Activated CD8-positive, alpha-beta memory T cell treated with anti-CD3 and anti-CD28 coated beads, Interleukin-2, amount 50 U/mL, for 4 hours (primary cell): ENCODE data around the gene AGT.
"Not testable (repeated sequence)": the region's sequence is repeated elsewhere in the genome, so short reads cannot be mapped to it uniquely, and the experiment has no call there.

Experiments used
- DNase-seq: peaks from one replicate; pipeline ENCODE4 v3.0.0-alpha.2; 2020

Gene AGT

DNA sequence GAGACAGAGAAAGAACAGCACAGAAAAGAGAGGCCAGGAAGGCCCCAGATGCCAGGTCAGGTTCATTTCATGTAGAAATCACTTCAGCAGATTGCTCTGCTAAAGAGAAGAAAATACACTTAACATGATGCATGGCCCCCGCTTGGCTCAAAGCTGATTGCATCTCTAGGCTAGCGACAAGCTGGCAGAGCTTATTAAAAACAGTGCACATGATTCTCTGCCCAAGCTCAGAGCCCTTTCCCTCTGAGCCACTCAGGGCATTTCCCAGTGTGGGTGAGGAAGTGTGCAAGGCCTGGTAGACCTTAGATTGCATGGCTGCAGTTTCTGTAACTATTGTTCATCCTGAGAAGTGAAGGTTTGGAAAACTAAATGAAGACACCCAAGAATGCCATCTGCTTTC lies 30.0 kb upstream of the AGT start:
- no peak for DNase-seq

DNA sequence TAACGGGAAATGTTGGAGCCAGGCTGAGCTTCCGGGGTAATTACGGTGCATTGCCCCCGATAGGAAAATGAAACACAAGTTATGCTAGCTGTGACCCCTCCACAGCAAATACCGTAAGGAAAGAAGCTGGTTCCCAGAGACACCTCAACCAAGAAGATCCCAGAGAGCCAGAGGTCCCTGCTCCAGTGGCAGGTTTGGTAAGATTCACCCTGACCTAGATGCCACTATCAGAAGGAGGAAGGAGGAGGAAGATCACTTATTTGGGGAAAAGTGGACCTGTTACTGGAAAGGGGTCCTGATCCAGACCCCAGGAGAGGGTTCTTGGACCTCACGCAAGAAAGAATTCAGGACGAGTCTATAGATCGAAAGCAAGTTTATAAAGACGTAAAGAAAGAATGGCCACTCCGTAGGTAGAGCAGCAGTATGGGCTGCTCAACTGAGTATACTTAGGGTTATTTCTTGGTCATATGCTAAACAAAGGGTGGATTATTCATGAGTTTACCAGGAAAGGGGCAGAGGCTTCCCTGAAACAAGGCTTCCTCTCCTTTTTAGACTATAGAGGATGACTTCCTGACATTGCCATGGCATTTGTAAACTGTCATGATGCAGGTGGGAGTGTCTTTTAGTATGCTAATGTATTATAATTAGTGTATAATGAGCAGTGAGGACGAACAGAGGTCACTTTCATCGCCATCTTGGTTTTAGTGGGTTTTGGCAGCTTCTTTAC lies 25.8 kb upstream of the AGT start:
- no peak for DNase-seq

GRCh38 chr1:230737622-230738262 lies 23.8 kb upstream of the AGT start:
- no peak for DNase-seq

DNA sequence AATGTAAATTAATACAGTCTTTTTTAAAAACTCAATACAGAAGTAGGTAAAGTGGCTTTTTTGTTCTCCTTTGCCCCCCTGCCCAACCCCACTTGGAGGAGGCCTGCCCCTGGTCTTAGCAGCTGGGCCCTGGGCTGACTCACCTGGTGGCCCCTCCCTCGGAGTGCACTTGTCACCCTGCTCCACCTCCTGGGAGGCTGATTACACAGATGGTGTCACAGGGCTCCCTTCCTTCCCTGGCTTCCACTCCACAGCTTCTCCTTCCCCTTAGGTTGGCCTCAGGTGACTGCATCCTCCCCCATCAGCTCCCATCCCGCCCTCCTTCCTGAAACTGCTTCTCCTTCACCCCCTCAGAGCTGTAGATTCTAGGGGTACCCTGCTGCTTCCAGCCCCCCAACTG lies 21.5 kb upstream of the AGT start:
- DNase-seq: no peak

GRCh38 chr1:230730977-230731376 lies 17.1 kb upstream of the AGT start:
- no peak for DNase-seq

- DNase-seq: no peak
Observed at GRCh38 chr1:230728710-230729392, 14.9 kb upstream of the AGT start.

- DNase-seq: no peak
Observed at GRCh38 chr1:230725256-230726012, 11.5 kb upstream of the AGT start.

DNA sequence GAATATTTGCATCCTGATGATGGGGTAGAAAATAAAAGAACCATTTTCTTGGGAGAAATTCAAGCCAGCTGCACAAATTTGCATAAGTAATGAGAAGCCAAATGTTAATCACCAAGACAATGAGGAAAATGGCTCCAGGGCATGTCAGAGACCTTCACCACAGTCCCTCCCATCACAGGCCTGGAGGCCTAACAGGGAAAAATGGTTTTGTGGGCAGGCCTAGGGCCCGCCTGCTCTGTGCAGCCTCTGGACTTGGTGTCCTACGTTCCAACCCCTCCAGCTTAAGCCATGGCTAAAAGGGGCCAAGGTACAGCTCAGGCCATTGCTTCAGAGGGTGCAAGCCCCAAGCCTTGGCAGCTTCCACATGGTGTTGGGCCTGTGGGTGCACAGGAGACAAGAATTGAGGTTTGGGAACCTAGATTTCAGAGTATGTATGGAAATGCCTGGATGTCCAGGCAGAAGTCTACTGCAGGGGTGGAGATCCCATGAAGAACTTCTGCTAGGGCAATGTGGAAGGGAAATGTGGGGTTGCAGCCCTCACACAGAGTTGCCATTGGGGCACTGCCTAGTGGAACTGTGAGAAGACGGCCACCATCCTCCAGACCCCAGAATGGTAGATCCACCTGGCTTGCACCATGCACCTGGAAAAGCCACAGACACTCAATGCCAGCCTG lies 8.1 kb upstream of the AGT start:
- not testable (repeated sequence) for DNase-seq

DNA sequence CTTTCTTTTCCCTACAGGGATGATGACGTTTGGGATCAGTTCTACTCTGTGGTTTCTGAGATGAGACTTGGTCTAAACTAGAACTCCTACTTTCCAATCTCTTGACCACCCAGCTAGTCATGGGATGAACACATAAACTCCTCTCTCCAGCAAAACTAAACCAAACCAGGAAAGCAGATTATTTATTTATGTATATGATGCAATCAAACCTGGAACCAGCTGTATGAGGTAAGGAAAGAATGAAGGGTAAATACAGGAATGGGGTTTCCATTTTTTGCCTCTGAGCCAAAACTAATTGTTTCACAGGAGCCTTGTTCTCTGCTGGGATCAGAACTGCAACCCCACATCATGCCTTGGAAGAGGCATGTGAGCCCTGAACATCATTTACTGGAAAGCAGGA lies 3.3 kb upstream of the AGT start:
- DNase-seq: no peak

- not testable (repeated sequence) for DNase-seq
Observed at GRCh38 chr1:230716453-230716852, 2.5 kb upstream of the AGT start.

DNA sequence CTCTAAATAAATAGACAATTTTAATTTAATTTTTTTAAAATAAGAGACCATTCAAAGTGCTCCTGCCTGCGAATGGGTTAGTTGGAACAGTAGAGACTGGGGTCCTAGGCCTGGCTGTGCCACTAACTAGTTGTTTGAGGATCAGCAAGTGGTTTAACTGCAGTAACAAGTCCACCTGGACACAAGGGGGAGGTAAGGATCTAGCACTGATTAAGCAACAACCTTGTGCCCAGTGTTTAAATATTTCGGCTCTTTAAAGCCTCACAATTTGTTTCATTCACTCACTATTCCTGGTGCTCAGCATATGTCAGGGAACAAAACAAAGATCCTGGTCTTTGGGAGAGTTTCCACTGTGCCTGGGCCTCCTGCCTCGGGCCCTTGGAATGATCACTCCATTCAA lies 1.6 kb upstream of the AGT start:
- DNase-seq: no peak

- no peak for DNase-seq
Observed at GRCh38 chr1:230713547-230713914, 391 bp downstream of the AGT start.

- DNase-seq: no peak
Observed at GRCh38 chr1:230713138-230713537, 784 bp downstream of the AGT start.

DNA sequence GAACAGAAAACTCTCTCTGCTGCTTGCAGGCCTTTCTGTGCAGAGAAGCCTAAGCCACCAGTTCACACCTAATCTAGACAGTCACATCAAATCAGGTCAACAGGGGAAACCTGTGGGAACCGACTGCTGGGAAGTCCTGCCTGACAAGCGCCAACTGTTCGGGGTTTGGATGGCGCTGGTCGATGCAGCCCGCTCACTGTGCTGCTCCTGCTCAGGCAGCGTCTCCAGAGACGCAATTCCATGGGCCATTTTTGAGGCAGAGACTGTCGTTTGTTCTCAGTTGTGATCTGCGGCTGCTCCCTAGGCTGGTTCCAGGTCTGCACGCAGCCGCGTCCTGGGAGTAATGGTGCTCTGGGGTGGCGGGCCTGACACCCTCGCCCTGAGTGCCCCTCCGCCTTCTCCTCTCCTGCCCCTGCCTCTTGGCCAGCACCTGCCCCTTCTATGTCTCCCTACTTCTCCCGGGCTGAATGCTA lies 1.4 kb downstream of the AGT start:
- no peak for DNase-seq

DNA sequence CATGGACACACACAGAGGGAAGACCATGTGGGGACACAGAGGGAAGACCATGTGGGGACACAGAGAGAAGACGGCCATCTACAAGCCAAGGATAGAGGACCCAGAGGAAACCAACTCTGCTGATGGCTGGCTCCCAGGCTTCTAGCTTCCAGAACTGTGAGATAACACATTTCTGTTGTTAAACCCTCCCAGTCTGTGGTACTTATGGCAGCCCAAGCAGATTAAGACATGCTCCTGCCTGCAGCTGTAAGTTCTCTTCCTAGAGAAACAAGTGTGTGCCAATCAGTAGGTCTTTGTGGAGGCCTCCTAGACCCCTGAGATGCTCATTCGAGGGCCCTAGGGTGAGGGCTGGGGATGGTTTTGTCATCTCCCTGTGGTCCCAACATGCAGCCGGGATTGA lies 2.7 kb downstream of the AGT start:
- no peak for DNase-seq

- no peak for DNase-seq
Observed at GRCh38 chr1:230710543-230710904, 3.4 kb downstream of the AGT start.

GRCh38 chr1:230709619-230710542 lies 4.0 kb downstream of the AGT start:
- DNase-seq: no peak

- no peak for DNase-seq
Observed at GRCh38 chr1:230708631-230709580, 5.0 kb downstream of the AGT start.

- no peak for DNase-seq
Observed at GRCh38 chr1:230707732-230708630, 5.9 kb downstream of the AGT start.
